T follicular helper cell (primary cell): ENCODE results near the gene ACOX1.

Experiments used
- DNase-seq: peaks from one replicate; pipeline ENCODE4 v3.0.0-alpha.2; 2020; ENCODE audit warnings: low read depth

The ACOX1 gene

DNA sequence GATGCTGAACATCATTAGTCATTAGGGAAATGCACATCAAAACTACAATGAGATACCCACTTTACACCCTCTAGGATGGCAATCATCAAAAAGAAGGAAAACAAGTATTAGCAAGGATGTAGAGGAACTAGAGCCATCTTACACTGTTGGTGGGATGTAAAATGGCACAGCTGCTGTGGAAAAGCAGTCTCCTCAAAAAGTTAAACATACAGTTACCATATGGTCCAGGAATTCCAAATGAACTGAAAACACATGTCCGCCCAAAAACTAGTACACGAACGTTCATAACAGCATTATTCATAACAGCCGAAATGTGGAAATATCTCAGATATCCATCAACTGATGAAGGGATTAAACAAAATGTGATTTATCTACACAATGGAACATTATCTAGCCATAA, 45.2 kb downstream of the ACOX1 start:
- DNase-seq: no peak

GRCh38 chr17:75932852-75933251, 46.1 kb downstream of the ACOX1 start:
- DNase-seq: no peak

DNA sequence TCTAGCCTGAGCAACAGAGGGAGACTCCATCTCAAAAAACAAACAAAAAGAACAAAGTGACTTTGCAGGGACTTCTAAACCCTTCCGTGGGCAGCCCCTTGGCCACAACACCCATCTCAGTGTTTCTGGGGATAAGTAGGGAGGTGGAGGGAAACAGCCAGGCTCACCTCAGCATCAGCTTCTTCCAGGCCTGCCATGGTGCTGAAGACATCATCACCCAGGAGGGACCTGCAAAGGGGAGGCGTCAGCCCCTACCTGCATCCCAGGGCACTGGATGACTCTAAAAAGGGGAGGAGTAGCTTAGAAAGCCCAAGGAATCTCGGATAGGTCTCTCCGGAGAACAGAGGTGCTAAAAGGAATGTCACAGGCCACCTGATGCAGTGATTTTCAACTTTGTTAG, 47.9 kb downstream of the ACOX1 start:
- DNase-seq: no peak

- no peak for DNase-seq
Observed at GRCh38 chr17:75927286-75927922, 51.6 kb downstream of the ACOX1 start.

DNA sequence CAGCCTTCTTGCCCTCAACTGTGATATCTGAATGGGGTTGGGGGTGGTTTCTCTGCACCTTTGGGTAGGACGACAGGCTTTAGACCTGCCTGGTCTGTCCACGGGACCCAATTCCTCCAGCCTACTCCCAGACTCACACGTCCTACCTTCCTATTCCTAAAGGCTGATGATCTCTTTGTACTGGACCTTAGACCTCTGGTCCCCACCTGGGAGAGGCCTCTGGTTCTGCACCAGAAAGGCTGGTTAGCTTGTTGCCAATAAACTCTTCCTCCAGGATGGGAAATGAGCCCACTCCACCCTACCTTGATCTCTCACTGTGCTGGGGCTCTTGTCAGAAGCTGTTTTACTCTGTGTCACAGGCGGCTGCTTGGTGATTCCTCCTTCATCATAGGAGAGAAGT, 52.5 kb downstream of the ACOX1 start:
- DNase-seq: no peak

- DNase-seq: no peak
Observed at GRCh38 chr17:75925912-75926311, 53.1 kb downstream of the ACOX1 start.

DNA sequence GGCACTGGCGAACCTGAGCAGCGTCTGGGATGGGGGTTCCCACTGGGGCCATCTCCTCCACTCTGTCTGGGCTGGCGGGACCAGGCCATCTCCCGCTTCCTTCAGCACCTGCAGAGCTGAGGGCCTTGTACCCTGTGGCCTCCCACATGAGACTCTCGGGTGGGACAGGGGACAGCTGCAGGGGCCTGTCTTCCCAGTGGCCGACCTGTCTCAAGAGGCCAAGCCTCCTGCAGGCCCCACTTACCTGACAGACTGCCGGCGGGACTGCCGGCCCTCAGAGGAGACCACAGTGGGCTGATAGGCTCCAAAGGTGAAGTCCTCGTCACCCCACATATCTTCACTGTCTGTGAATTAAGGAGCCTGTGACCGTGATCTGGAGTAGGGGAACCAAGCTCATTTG, 53.9 kb downstream of the ACOX1 start:
- no peak for DNase-seq

- no peak for DNase-seq
Observed at GRCh38 chr17:75922963-75923874, 55.7 kb downstream of the ACOX1 start.

- DNase-seq: no peak
Observed at GRCh38 chr17:75922173-75922961, 56.6 kb downstream of the ACOX1 start.

DNA sequence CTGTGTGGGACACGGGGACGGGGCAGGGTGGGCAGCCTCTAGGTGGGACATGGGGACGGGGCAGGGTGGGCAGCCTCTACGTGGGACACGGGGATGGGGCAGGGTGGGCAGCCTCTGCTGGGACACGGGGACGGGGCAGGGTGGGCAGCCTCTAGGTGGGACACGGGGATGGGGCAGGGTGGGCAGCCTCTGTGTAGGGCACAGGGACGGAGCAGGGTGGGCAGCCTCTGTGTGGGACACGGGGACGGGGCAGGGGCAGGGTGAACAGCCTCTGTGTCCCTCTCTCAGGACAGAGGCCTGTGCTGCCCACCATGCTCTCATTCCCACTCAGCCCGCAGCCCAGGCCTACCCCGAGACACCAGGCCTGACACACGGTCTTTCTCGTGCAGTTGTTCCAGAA, 57.4 kb downstream of the ACOX1 start:
- no peak for DNase-seq

DNA sequence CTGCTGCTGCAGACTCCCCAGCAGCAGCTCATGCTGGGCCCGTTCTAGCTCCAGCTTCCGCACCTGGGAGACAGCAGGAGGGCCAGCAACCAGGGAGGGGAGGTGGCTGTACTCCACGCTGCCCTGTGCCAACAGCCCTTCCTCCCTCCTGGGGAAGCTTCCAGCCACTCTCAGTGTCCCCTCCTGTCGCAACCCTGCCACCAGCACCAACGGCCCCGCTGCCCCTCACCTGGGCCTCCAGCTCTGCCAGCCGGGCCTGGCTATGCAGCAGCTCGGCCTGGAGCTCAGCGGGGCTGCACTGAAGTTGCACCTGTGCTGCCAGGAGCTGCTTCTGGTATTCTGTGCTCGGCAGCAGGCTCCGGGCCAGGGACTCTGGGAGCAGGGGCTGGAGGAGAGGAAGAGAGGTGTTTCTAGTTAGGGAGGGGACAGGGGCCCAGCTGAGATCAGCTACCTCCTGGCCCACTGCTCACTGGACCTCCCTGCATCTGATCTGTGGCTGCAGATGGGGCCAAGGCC, 58.9 kb downstream of the ACOX1 start:
- no peak for DNase-seq

- no peak for DNase-seq
Observed at GRCh38 chr17:75919611-75920010, 59.4 kb downstream of the ACOX1 start.

GRCh38 chr17:75917917-75918445, 61.0 kb downstream of the ACOX1 start:
- no peak for DNase-seq

GRCh38 chr17:75917141-75917916, 61.6 kb downstream of the ACOX1 start:
- no peak for DNase-seq

DNA sequence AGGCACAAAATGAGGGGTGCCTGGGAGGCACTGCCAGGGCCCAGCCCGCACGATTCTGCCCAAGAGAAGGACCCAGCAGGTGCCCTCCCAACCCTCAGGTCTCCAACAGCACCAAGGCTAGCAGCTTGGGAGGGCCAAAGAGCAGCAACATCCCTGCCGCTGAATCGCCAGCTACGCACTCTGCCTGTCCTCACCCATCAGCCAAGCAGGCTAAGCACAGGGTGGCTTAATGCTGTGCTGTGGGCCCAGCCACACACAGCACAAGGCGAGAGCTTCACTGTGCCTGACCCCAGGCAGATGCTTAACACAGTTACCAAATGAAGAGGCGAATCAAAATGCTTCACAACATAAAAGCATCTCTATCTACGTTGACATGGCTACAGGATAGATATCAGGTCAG, 63.7 kb downstream of the ACOX1 start:
- DNase-seq: no peak

- DNase-seq: no peak
Observed at GRCh38 chr17:75914643-75915267, 64.2 kb downstream of the ACOX1 start.

DNA sequence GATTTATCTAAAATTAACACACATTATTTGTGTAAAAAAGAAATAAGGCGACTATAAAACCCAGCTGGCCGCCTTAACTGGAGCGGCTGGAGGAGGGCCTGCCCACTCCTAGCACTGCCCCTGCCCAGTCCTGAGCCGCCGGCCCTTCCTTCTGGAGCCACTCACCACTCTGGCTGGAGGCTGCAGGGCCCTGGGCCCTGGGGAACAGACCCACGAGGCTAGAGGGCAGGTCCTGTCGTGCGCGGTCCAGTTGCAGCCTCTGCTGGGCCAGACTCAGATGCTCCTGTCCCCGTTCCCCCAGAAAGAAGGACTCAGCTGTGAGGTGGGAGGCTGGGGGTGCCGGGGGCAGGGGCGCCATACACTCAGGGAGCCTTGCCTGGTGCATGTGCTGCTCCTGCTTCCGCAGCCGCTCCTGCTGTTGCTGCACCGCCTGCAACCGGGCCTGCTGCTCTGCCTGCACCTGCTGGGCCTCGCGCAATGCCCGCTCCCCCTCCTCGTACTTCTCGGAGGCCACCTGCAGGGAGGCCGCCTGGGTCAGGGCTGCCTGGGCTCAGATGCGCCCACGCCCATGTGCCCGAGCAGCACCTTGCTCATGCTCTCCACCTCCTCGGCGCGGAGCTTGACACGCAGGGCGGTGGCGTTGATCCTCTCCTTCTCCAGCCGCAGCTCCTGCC, 65.3 kb downstream of the ACOX1 start:
- DNase-seq: no peak

DNA sequence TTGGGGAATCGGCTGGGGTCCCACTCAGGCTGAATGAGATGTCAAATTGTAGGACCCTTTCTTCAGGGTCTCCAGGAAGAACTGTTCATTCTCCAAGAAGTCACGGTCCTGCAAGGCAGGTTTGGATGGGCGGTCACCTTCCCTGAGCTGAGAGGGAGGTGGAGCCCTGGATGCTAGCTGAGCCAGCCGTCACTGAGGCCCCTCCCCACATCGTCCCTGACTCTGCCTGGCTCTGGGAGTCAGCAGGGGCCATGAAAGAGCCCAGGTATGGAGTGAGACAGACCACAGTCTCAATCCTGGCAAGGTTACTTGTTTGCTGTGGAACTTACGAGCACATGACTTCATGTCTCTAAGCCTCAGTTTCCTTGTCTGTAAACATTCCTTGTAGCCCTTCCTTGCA, 68.3 kb downstream of the ACOX1 start:
- DNase-seq: no peak

DNA sequence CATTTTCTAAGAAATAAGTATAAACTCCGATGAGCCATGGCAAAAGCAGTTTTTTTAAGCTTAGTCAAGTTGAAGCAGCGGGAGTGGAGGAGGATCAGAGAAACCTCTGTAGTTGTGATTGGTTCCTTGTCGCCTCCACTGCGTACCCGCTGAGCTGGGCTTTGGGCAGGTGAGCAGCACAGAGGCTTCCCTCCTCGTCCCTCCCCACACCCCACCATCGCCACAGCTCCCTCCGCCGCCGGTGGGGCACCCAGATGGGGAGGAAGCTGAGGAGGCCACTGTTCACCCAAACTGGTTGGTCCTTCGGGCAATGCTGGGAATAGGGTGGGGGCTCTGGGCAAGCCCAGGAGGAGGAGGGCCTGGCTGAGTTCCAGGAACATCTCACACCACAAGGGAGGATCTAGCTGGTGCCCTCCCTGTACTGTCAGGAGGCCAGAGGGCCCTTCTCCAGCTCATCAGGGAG, 69.1 kb downstream of the ACOX1 start:
- no peak for DNase-seq
